DOHH2 (cell line): ENCODE results near the gene CPHXL.

ENCODE experiments used
- EZH2phosphoT487 ChIP-seq: fragments of 200-600 bp; sonication (generic); IDR thresholded peaks from 2 replicates; pipeline ENCODE4 v1.6.1; 2017; ENCODE audit warnings: borderline replicate concordance, mild to moderate bottlenecking, antibody characterized with exemption, low read length, moderate library complexity, mixed read lengths
- TF ChIP-seq, protein P1 (sequence below): fragments of 200-600 bp; sonication (generic); IDR thresholded peaks from one replicate; pipeline ENCODE4 v1.5.1; 2014; ENCODE audit warnings: antibody characterized with exemption, mild to moderate bottlenecking, low read depth, low read length; ENCODE audit not compliant: poor library complexity, severe bottlenecking

DNA sequence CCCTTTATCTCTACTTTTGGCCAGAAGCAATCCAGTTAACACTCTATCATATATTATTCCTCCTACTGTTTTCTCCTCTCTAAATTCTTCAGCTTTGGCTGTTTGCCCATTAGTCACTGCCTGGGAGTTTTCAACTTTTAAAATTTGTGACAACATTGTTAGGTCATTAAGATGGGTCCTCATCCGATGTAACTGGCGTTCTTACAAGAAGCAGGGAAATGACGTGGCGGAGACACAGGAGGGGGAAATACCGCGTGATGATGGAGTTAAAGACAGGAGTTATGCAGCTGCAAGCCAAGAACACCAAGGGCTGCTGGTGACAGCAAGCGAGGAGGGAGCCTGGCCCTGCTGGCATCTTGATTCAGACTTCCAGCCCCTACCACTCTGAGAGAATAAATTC lies 34.8 kb upstream of the CPHXL start:
- TF ChIP-seq, protein P1, sequence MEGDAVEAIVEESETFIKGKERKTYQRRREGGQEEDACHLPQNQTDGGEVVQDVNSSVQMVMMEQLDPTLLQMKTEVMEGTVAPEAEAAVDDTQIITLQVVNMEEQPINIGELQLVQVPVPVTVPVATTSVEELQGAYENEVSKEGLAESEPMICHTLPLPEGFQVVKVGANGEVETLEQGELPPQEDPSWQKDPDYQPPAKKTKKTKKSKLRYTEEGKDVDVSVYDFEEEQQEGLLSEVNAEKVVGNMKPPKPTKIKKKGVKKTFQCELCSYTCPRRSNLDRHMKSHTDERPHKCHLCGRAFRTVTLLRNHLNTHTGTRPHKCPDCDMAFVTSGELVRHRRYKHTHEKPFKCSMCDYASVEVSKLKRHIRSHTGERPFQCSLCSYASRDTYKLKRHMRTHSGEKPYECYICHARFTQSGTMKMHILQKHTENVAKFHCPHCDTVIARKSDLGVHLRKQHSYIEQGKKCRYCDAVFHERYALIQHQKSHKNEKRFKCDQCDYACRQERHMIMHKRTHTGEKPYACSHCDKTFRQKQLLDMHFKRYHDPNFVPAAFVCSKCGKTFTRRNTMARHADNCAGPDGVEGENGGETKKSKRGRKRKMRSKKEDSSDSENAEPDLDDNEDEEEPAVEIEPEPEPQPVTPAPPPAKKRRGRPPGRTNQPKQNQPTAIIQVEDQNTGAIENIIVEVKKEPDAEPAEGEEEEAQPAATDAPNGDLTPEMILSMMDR, result no peak
- no peak for TF ChIP-seq EZH2phosphoT487
